ACC112 (cell line): ENCODE data around the gene METTL1.
"Not testable (repeated sequence)": the region's sequence is repeated elsewhere in the genome, so short reads cannot be mapped to it uniquely, and the experiment has no call there.

Experiments
- H2AFZ ChIP-seq: fragments of 200-600 bp; sonication (generic); one replicate; pipeline ENCODE4 v1.6.0; 2017; ENCODE audit warnings: antibody characterized with exemption, low read length; ENCODE audit not compliant: unreplicated experiment
- H3K27ac ChIP-seq: fragments of 200-600 bp; sonication (generic); 2 replicates; pipeline ENCODE4 v1.5.1; 2014; ENCODE audit warnings: low read depth, mild to moderate bottlenecking, antibody characterized with exemption, low read length, moderate library complexity
- H3K27me3 ChIP-seq: fragments of 200-600 bp; sonication (generic); 2 replicates; pipeline ENCODE4 v1.6.1; 2014; ENCODE audit warnings: mild to moderate bottlenecking, antibody characterized with exemption, low read length, moderate library complexity, mixed read lengths; ENCODE audit not compliant: insufficient read depth
- H3K36me3 ChIP-seq: fragments of 200-600 bp; sonication (generic); 2 replicates; pipeline ENCODE4 v1.6.1; 2016; ENCODE audit warnings: mild to moderate bottlenecking, antibody characterized with exemption, low read length, moderate library complexity, mixed read lengths; ENCODE audit not compliant: insufficient read depth
- H3K4me1 ChIP-seq: fragments of 200-600 bp; sonication (generic); one replicate; pipeline ENCODE4 v1.6.1; 2016; ENCODE audit warnings: low read length, mixed read lengths; ENCODE audit not compliant: insufficient read depth, unreplicated experiment, control insufficient read depth
- H3K4me3 ChIP-seq: fragments of 200-600 bp; sonication (generic); 2 replicates; pipeline ENCODE4 v1.5.1; 2014; ENCODE audit warnings: mild to moderate bottlenecking, low read depth, low read length
- H3K79me2 ChIP-seq: fragments of 200-600 bp; sonication (generic); one replicate; pipeline ENCODE4 v1.6.0; 2016; ENCODE audit warnings: low read length; ENCODE audit not compliant: control insufficient read depth, unreplicated experiment, insufficient read depth

Gene METTL1

DNA sequence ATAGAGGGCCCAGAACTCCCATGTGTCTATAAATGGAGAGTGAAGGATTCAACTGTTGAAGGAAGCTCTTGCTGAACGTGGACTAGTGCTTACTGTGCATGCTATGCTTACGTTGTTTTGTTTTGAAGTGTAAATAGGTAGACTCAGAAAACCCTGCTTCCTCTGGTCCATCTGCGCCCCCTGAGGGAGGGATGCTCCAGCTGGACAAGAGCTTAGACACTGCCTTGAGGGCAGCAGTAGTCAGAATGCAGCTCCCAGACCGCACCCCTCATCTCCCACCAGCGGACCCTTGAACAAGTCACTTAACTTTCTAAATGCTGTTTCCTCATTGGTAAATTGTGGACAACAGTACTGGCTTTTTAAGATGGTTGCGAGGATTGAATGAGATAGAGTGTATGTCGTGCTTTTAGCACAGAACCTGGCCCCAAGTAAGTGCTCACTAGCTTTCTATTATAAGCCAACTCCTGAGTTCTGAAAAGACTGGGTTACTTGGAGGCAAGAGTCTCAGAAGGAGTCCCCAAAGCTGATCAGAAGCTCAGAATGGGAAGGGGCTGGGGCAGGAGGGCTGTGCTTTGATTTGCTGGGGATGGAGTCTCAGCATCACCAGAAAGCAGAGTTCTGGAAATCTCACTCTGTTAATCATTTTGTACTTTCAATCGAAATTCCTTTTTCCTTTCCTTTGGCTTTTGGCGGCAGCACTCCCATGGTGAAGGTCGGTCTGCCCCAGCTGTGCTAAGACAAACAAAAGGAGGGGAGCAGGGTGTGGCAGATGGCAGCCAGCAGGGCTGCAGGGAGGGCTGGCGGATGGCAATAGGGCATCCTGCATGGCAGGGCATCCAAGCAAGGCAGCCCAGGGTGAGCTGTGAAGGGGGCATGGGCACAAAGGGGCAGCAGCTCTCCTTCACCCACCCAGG lies 48.9 kb downstream of the METTL1 start:
- Histone ChIP-seq H3K27ac (no peak overlapping the region), H2AFZ (no peak overlapping the region), H3K27me3 (peaks cover 3% of the 10 kb centered on the region; the same call in 1 of the 2 replicates), H3K79me2 (no peaks in the 10 kb centered on the region), H3K4me1 (no peaks in the 10 kb centered on the region), H3K4me3 (no peak overlapping the region), H3K36me3 (peaks cover 17% of the 10 kb centered on the region; the same call in 1 of the 2 replicates)

DNA sequence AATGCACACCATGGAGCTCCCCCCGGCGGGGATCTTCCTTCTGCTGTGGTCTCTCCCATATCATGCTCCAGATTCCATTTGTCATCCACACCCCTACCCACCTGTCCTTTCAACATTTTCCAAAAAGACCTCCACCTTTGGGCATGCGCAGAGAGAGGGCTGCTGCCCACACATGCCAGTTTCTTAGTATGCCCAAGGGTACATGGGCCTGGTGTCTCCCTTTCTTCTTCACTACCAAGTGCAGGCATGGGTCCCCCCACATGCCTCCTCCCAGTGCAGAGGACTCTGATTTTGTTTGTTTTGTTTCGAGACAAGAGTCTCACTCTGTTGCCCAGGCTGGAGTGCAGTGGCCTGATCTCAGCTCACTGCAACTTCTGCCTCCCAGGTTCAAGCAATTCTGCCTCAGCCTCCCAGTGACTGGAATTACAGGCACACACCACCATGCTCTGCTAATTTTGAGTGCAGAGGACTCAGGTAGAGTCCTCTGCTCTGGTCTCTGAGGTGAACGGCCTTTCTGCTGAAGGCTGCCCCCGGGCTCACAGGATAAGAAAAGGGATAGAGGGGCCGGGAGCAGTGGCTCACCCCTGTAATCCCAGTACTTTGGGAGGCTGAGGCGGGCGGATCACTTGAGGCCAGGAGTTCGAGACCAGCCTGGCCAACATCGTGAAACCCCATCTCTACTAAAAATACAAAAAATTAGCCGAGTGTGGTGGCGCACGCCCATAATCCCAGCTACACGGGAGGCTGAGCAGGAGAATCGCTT lies 49.9 kb downstream of the METTL1 start:
- not testable (repeated sequence) for H3K4me1 ChIP-seq, H3K27me3 ChIP-seq, H3K27ac ChIP-seq, H3K79me2 ChIP-seq, H2AFZ ChIP-seq, H3K4me3 ChIP-seq
- peaks cover 17% of the 10 kb centered on the region; the same call in 1 of the 2 replicates for H3K36me3 ChIP-seq

- Histone ChIP-seq H3K4me1 (no peaks in the 10 kb centered on the region), H3K27me3 (no peaks in the 10 kb centered on the region), H3K79me2 (no peaks in the 10 kb centered on the region), H3K4me3 (no peak overlapping the region), H2AFZ (no peak overlapping the region), H3K27ac (no peak overlapping the region), H3K36me3 (peaks cover 17% of the 10 kb centered on the region; the same call in 1 of the 2 replicates)
Measured at GRCh38 chr12:57720606-57721595, 51.0 kb downstream of the METTL1 start.

DNA sequence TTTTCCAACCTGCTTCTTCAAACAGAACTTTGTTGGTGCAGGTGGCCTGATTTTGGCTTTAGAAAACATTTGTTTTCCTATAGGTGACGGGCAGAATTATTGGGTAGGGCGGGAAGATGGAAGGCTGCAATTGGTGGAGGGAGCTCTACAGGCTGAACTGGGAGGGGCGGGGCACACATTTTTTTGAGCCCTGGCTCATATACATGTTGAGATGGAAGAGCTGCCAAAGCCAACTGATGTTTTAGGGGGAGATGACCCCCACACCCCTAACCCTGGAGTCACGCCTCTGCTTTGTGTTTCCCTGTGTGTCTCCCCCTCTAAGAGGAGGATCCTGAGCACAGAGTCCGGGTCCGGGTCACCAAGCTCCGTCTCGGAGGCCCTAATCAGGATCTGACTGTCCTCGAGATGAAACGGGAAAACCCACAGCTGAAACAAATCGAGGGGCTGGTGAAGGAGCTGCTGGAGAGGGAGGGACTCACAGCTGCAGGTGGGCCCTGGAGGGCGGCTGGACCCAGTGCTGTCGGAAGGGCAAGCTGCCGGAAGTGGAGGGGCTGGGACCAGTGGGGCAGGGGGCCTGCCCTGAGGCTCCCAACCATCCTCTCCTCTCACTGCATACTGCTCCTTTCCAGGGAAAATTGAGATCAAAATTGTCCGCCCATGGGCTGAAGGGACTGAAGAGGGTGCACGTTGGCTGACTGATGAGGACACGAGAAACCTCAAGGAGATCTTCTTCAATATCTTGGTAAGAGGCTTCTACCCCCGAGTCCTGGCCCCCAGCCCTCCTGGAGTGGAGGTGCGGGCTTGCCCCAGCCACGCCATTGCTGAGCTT lies 51.9 kb downstream of the METTL1 start:
- H3K4me1 ChIP-seq = no peaks in the 10 kb centered on the region
- H3K79me2 ChIP-seq = no peaks in the 10 kb centered on the region
- H2AFZ ChIP-seq = no peak overlapping the region
- peaks cover 17% of the 10 kb centered on the region; the same call in 1 of the 2 replicates for H3K36me3 ChIP-seq
- H3K27ac ChIP-seq = no peak overlapping the region
- no peaks in the 10 kb centered on the region for H3K27me3 ChIP-seq
- H3K4me3 ChIP-seq = no peak overlapping the region

- H3K79me2 ChIP-seq = no peaks in the 10 kb centered on the region
- no peak overlapping the region for H3K4me3 ChIP-seq
- no peaks in the 10 kb centered on the region for H3K27me3 ChIP-seq
- H3K27ac ChIP-seq = no peak overlapping the region
- no peaks in the 10 kb centered on the region for H3K4me1 ChIP-seq
- H2AFZ ChIP-seq = no peak overlapping the region
- H3K36me3 ChIP-seq = peaks cover 17% of the 10 kb centered on the region; the same call in 1 of the 2 replicates
Measured at GRCh38 chr12:57718641-57719528, 53.0 kb downstream of the METTL1 start.
